Endothelial cell of umbilical vein (primary cell): ENCODE data around the gene DIAPH3. TPM values are rescaled to one million over a fixed set of nuclear protein-coding genes. Genes with fewer than 3 reads are reported as not detected.

Source experiments
- BruUV-seq: library from RNA; stranded (reverse); fragments of 400-500 nt; replicated peaks from 2 replicates; lab custom pipeline; 2021; lab: Mats Ljungman, UMichigan
- CTCF ChIA-PET: fragments of 300-600, 350-600 bp; sonication (Branson Sonifier 250); formaldehyde crosslinking; loops from one replicate; lab custom pipeline; 2021; ENCODE audit warnings: antibody characterized with exemption, inconsistent platforms; lab: Charles Lee
- POLR2A ChIA-PET: fragments of 300-600, 350-600 bp; sonication (Branson Sonifier 250); formaldehyde crosslinking; loops from one replicate; lab custom pipeline; 2021; ENCODE audit warnings: antibody characterized with exemption, inconsistent platforms; lab: Charles Lee
- DNase-seq: peaks from one replicate; pipeline ENCODE4 v3.0.0-alpha.2; 2011; ENCODE audit warnings: low read depth, low spot score
- FAIRE-seq: peaks from 2 replicates; lab custom pipeline; 2011; peaks lifted over from hg19 to GRCh38; lab: Jason Lieb, UNC
- H2AFZ ChIP-seq: 2 replicates; pipeline ENCODE4 v1.6.0; 2012; ENCODE audit warnings: low read depth, low read length, control low read depth, inconsistent platforms
- H3K27ac ChIP-seq: 2 replicates; pipeline ENCODE4 v1.5.1; 2011; ENCODE audit warnings: low read depth, mild to moderate bottlenecking, control low read depth, low read length, moderate library complexity; ENCODE audit not compliant: insufficient read depth
- H3K27me3 ChIP-seq, 2 experiments: 2 replicates each; pipeline versions ENCODE4 v1.6.0 to v1.6.1; 2011; ENCODE audit warnings: low read length in 2 of 2, mixed read lengths in 1 of 2; ENCODE audit not compliant: control insufficient read depth in 2 of 2, insufficient read depth in 2 of 2
- H3K36me3 ChIP-seq, 2 experiments: 2 replicates in 1 of 2; 3 replicates in 1 of 2; pipeline ENCODE4 v1.5.1; 2011; ENCODE audit warnings: low read length in 2 of 2, mild to moderate bottlenecking in 1 of 2, moderate library complexity in 1 of 2; ENCODE audit not compliant: control insufficient read depth in 2 of 2, insufficient read depth in 2 of 2; ENCODE audit errors: extremely low read depth in 1 of 2
- H3K4me1 ChIP-seq: 3 replicates; pipeline ENCODE4 v1.5.1; 2011; ENCODE audit warnings: mild to moderate bottlenecking, low read length; ENCODE audit not compliant: control insufficient read depth, insufficient read depth; ENCODE audit errors: extremely low read depth
- H3K4me2 ChIP-seq: 2 replicates; pipeline ENCODE4 v1.6.1; 2011; ENCODE audit warnings: low read length, control low read depth, mixed read lengths; ENCODE audit not compliant: insufficient read depth
- H3K4me3 ChIP-seq, 3 experiments: fragments of 200-600 bp in 1 of 3; sonication (generic), shearing (Covaris generic) in 1 of 3; replicated peaks in 1 of 3; 2 replicates each; pipeline ENCODE4 v1.5.1; 2011 to 2016; ENCODE audit warnings: control low read depth in 3 of 3, low read length in 3 of 3, mild to moderate bottlenecking in 2 of 3, inconsistent platforms in 1 of 3, low read depth in 1 of 3, moderate library complexity in 1 of 3; ENCODE audit not compliant: insufficient read depth in 1 of 3
- H3K79me2 ChIP-seq: 2 replicates; pipeline ENCODE4 v1.6.0; 2012; ENCODE audit warnings: low read length, inconsistent platforms; ENCODE audit not compliant: control insufficient read depth, insufficient read depth
- H3K9ac ChIP-seq: replicated peaks from 2 replicates; pipeline ENCODE3; 2011; ENCODE audit warnings: low read length, control low read depth; ENCODE audit not compliant: insufficient read depth; ENCODE audit errors: extremely low read depth
- H3K9me1 ChIP-seq: replicated peaks from 3 replicates; pipeline ENCODE4 v1.6.0; 2011; ENCODE audit warnings: mild to moderate bottlenecking, low read length; ENCODE audit not compliant: control insufficient read depth, insufficient read depth; ENCODE audit errors: extremely low read depth
- H3K9me3 ChIP-seq: replicated peaks from 2 replicates; pipeline ENCODE4 v1.5.1; 2012; ENCODE audit warnings: low read length, inconsistent platforms; ENCODE audit not compliant: control insufficient read depth, insufficient read depth
- H4K20me1 ChIP-seq: replicated peaks from 2 replicates; pipeline ENCODE3; 2011; ENCODE audit warnings: mild to moderate bottlenecking, low read length; ENCODE audit not compliant: control insufficient read depth, insufficient read depth; ENCODE audit errors: extremely low read depth
- EZH2 ChIP-seq: IDR thresholded peaks from 2 replicates; pipeline ENCODE4 v1.6.1; 2012; ENCODE audit warnings: borderline replicate concordance, low read depth, mild to moderate bottlenecking, moderate library complexity, low read length, inconsistent platforms; ENCODE audit not compliant: severe bottlenecking
- GATA2 ChIP-seq: IDR thresholded peaks from 2 replicates; pipeline ENCODE4 v1.7.0; 2011; ENCODE audit warnings: low read depth, mild to moderate bottlenecking, moderate library complexity, mixed read lengths, low read length; ENCODE audit not compliant: insufficient read length, insufficient read depth
- JUN ChIP-seq: IDR thresholded peaks from 2 replicates; pipeline ENCODE4 v1.6.1; 2011; ENCODE audit warnings: borderline replicate concordance, low read depth; ENCODE audit not compliant: insufficient read length, insufficient read depth
- MYC ChIP-seq: IDR thresholded peaks from one replicate; pipeline ENCODE4 v1.6.1; 2011; ENCODE audit warnings: mild to moderate bottlenecking, low read depth, low read length
- dilution Hi-C: fragments of 300-500 bp; cut with MboI; formaldehyde crosslinking; loops from one replicate; pipeline ENCODE4 v1.15.0; 2019; ENCODE audit warnings: low sequenced_read_pairs; ENCODE audit not compliant: extremely low pct_ligation_motif_present
- intact Hi-C: fragments of 100-400 bp; cut with micrococcal nuclease; formaldehyde crosslinking; loops from one replicate; pipeline ENCODE4 v1.10.0; 2022
- polyA plus RNA-seq, 4 experiments: library from polyadenylated mRNA; depleted of rRNA in 3 of 4; stranded (reverse) in 3 of 4; unstranded in 1 of 4; fragments of >200 nt; gene quantifications; 2 replicates each; pipeline versions ENCODE4 v1.2.1 to v1.2.3, GENCODE V29; 2011 to 2012; ENCODE audit warnings: missing spikeins in 1 of 4
- total RNA-seq: library from RNA; stranded (reverse); gene quantifications from 2 replicates; pipeline ENCODE4 v1.2.3, GENCODE V29; 2021
- TF ChIP-seq, protein P1 (sequence below), 2 donors: IDR thresholded peaks; 1 replicate in 1 of 2; 2 replicates in 1 of 2; pipeline ENCODE4 v1.5.1; 2011; ENCODE audit warnings: low read length in 2 of 2, mild to moderate bottlenecking in 2 of 2, moderate library complexity in 2 of 2, control low read depth in 1 of 2, inconsistent platforms in 1 of 2, low read depth in 1 of 2; ENCODE audit not compliant: insufficient read depth in 1 of 2; ENCODE audit errors: extremely low read depth in 1 of 2
- TF ChIP-seq, protein P2 (sequence below): IDR thresholded peaks from 2 replicates; pipeline ENCODE4 v1.6.1; 2011; ENCODE audit not compliant: insufficient read depth, insufficient read length

Gene DIAPH3
- total and polyA plus RNA-seq, 2 donors (not counting 3 experiments of a cell fraction or from before 2014, with no cell fraction given): 9.9 to 44.0 TPM

DNA sequence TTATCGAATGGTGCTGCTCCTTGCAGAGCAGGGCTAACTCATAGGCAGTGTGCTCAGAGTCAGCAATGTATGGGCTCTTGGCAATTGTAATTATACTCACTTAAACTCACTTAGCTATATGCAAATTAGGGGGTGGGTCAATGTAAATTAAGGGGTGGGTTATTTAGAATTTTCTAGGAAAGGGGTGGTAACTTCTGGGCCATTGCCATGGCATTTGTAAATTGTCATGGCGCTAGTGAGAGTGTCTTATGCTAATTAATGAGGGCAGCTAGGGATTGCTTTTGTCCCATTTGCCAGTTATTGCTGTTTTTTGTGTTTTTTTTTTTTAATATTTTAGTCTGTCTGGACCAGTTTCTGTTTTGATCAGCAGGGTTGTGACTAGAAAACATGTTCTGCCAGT, 68.4 kb downstream of the DIAPH3 start:
- no peak overlapping the region for H3K9ac ChIP-seq

More for the DNA sequence above, 68.4 kb downstream of the DIAPH3 start:
- Histone ChIP-seq H3K36me3 (no peaks in the 10 kb centered on the region), H3K9me1 (no peaks in the 10 kb centered on the region), H3K4me1 (no peaks in the 10 kb centered on the region), H3K27me3 (no peaks in the 10 kb centered on the region), H4K20me1 (no peaks in the 10 kb centered on the region), H3K4me2 (no peak overlapping the region), H2AFZ (no peak overlapping the region), H3K9me3 (no peaks in the 10 kb centered on the region), H3K27ac (no peak overlapping the region), H3K4me3 (no peak overlapping the region), H3K79me2 (peaks cover 53% of the 10 kb centered on the region)
- ChIA-PET POLR2A (no interaction called here), CTCF (interaction anchor here (1.0 to 1.3 kb wide), 2 partner anchors 22 to 40 kb away, joined by 3 read pairs; no protein-coding TSS in a partner anchor)
- no peak for DNase-seq
- TF ChIP-seq JUN: no peak
- no peak for TF ChIP-seq MYC
- TF ChIP-seq, protein P1, sequence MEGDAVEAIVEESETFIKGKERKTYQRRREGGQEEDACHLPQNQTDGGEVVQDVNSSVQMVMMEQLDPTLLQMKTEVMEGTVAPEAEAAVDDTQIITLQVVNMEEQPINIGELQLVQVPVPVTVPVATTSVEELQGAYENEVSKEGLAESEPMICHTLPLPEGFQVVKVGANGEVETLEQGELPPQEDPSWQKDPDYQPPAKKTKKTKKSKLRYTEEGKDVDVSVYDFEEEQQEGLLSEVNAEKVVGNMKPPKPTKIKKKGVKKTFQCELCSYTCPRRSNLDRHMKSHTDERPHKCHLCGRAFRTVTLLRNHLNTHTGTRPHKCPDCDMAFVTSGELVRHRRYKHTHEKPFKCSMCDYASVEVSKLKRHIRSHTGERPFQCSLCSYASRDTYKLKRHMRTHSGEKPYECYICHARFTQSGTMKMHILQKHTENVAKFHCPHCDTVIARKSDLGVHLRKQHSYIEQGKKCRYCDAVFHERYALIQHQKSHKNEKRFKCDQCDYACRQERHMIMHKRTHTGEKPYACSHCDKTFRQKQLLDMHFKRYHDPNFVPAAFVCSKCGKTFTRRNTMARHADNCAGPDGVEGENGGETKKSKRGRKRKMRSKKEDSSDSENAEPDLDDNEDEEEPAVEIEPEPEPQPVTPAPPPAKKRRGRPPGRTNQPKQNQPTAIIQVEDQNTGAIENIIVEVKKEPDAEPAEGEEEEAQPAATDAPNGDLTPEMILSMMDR (IDR thresholded peaks at IDR 0.05; ENCODE audit: extremely low read depth in 1 of 2, insufficient read depth in 1 of 2, low read depth in 1 of 2, low read length in 2 of 2): no peak
- TF ChIP-seq GATA2: no peak
- TF ChIP-seq, protein P2, sequence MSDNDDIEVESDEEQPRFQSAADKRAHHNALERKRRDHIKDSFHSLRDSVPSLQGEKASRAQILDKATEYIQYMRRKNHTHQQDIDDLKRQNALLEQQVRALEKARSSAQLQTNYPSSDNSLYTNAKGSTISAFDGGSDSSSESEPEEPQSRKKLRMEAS: no peak
- TF ChIP-seq EZH2: no peak
- dilution Hi-C loops (no loop called here), intact Hi-C loops (no loop called here)
- no peak for FAIRE-seq
- no TSS peak for BruUV-seq
